ENCODE data around the gene CDON. TPM values are rescaled to one million over a fixed set of nuclear protein-coding genes. Genes with fewer than 3 reads are reported as not detected.

Gene CDON
- polyA plus RNA-seq, 1 of the 3 experiments (the other 2 are of a cell fraction) = 3.7 TPM

DNA sequence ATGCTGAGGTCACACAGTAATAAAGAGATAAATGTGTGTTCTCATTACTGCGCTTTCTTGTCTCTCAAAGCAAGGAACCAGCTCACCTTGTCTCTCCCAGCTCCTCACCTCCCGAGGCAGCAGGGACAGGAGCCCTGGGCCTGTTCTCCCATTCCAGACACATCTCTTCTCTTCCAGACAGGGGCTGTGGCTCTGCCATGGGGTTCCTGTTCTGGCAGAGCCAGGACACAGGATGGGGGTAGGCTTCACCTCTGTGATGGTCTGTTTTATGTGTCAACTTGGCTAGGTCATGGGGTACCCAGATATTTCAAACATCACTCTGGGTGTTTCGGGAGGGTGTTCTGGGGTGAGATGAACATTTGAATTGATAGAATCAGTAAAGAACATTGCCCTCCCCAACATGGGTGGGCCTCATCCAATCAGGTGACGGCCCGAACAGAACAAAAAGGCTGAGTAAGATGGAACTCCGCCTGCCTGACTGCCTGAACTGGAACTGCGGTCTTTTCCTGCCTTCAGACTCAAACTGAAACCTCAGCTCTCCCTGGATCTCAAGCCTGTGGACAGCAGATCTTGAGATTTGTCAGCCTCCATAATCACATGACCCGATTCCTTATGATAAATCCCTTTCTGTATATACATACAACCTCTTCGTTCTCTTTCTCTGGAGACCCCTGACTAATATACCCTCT is 118.9 kb downstream of the CDON start:
- H3K27ac ChIP-seq (ENCODE audit: low read depth in 2 of 2, low read length in 1 of 2) = no peak overlapping the region
- DNase-seq = no peak
- H3K9me3 ChIP-seq = no peaks in the 10 kb centered on the region
- H3K79me2 ChIP-seq (ENCODE audit: insufficient read depth) = no peaks in the 10 kb centered on the region
- no peaks in the 10 kb centered on the region for H3K9me2 ChIP-seq
- WGBS (ENCODE audit: low lambda C conversion rate) = 79% methylated on average over 8 of the region's 9 CpGs
- POLR2A ChIA-PET = no interaction called here
- no peak overlapping the region for H2AFZ ChIP-seq (ENCODE audit: low read depth)
- H3K9ac ChIP-seq = no peak overlapping the region
- H3K4me1 ChIP-seq (ENCODE audit: control insufficient read depth in 1 of 2, insufficient read depth in 2 of 2, low read depth in 1 of 2, low read length in 1 of 2) = peaks cover 0 to 14% of the 10 kb centered on the region in 2 experiments; a peak in 1 of 4 replicates
- no peak overlapping the region for H3K4me2 ChIP-seq
- H3K4me3 ChIP-seq (ENCODE audit: low read depth in 2 of 2, low read length in 1 of 2) = no peak overlapping the region
- TF ChIP-seq IRF3 (IDR thresholded peaks at IDR 0.05; ENCODE audit: low read depth, low read length) = no peak
- no peaks in the 10 kb centered on the region for H3K36me3 ChIP-seq (replicated peaks in 1 of 2; ENCODE audit: control insufficient read depth in 1 of 2, insufficient read depth in 2 of 2, low read length in 1 of 2)
- no peaks in the 10 kb centered on the region for H4K20me1 ChIP-seq (ENCODE audit: insufficient read depth)
- no peaks in the 10 kb centered on the region for H3F3A ChIP-seq (replicated peaks; ENCODE audit: insufficient read depth)
- CTCF ChIA-PET = interaction anchor here (0.8 to 6.0 kb wide), 10 partner anchors 8 to 255 kb away, joined by 3 to 55 read pairs (median 6); no protein-coding TSS in a partner anchor
- H3K27me3 ChIP-seq (ENCODE audit: insufficient read depth) = no peaks in the 10 kb centered on the region

- no peak overlapping the region for H2AFZ ChIP-seq (ENCODE audit: low read depth)
- H3K27ac ChIP-seq (ENCODE audit: low read depth in 2 of 2, low read length in 1 of 2) = no peak overlapping the region
- TF ChIP-seq EP300 (IDR thresholded peaks at IDR 0.05; ENCODE audit: borderline replicate concordance in 1 of 2, low read depth in 1 of 2, low read length in 1 of 2) = no peak
- no peak for TF ChIP-seq GATA2 (CRISPR knock-in tag; IDR thresholded peaks at IDR 0.05)
- TF ChIP-seq CHD2 (IDR thresholded peaks at IDR 0.05; ENCODE audit: low read length, partially characterized antibody) = no peak
- TF ChIP-seq IRF3 (IDR thresholded peaks at IDR 0.05; ENCODE audit: low read depth, low read length) = no peak
- TF ChIP-seq, protein P1, sequence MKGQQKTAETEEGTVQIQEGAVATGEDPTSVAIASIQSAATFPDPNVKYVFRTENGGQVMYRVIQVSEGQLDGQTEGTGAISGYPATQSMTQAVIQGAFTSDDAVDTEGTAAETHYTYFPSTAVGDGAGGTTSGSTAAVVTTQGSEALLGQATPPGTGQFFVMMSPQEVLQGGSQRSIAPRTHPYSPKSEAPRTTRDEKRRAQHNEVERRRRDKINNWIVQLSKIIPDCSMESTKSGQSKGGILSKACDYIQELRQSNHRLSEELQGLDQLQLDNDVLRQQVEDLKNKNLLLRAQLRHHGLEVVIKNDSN (IDR thresholded peaks at IDR 0.05; ENCODE audit: borderline replicate concordance, low read depth) = no peak
- no peak for TF ChIP-seq NRF1 (IDR thresholded peaks at IDR 0.05; ENCODE audit: low read depth, low read length)
- TF ChIP-seq SIN3A (IDR thresholded peaks at IDR 0.05; ENCODE audit: borderline replicate concordance, low read depth, low read length) = no peak
- no peak for TF ChIP-seq ELF1 (IDR thresholded peaks at IDR 0.05)
- TF ChIP-seq POLR2AphosphoS5 (IDR thresholded peaks at IDR 0.05; ENCODE audit: low read depth, low read length) = no peak
- TF ChIP-seq EZH2phosphoT487 (IDR thresholded peaks at IDR 0.05; ENCODE audit: borderline replicate concordance, low read depth) = no peak
- TF ChIP-seq MXI1 (IDR thresholded peaks at IDR 0.05; ENCODE audit: low read depth, low read length) = no peak
- no peak overlapping the region for H3K4me2 ChIP-seq
- no peaks in the 10 kb centered on the region for H3K9me3 ChIP-seq
- ChIA-PET CTCF (interaction anchor here (0.6 to 6.0 kb wide), 15 partner anchors 12 to 256 kb away, joined by 3 to 55 read pairs (median 6); no protein-coding TSS in a partner anchor), POLR2A (no interaction called here)
- 89% methylated on average over 8 of the region's 12 CpGs for WGBS (ENCODE audit: low lambda C conversion rate)
- DNase-seq = no peak
- H3F3A ChIP-seq (replicated peaks; ENCODE audit: insufficient read depth) = no peaks in the 10 kb centered on the region
- H3K27me3 ChIP-seq (ENCODE audit: insufficient read depth) = no peaks in the 10 kb centered on the region
- H3K9ac ChIP-seq = no peak overlapping the region
- H4K20me1 ChIP-seq (ENCODE audit: insufficient read depth) = no peaks in the 10 kb centered on the region
- no peaks in the 10 kb centered on the region for H3K36me3 ChIP-seq (replicated peaks in 1 of 2; ENCODE audit: control insufficient read depth in 1 of 2, insufficient read depth in 2 of 2, low read length in 1 of 2)
- H3K4me3 ChIP-seq (ENCODE audit: low read depth in 2 of 2, low read length in 1 of 2) = no peak overlapping the region
- H3K4me1 ChIP-seq (ENCODE audit: control insufficient read depth in 1 of 2, insufficient read depth in 2 of 2, low read depth in 1 of 2, low read length in 1 of 2) = peaks cover 0 to 13% of the 10 kb centered on the region in 2 experiments; a peak in 1 of 4 replicates
- no peaks in the 10 kb centered on the region for H3K9me2 ChIP-seq
- H3K79me2 ChIP-seq (ENCODE audit: insufficient read depth) = no peaks in the 10 kb centered on the region
Measured at GRCh38 chr11:125942771-125943428, 119.8 kb downstream of the CDON start.
